Neutrophil (primary cell): Measurements from ENCODE around the gene EEFSEC.

Experiments
- H3K27ac ChIP-seq: fragments of 200-600 bp; sonication (generic); 2 replicates; pipeline ENCODE4 v1.5.1; 2016; ENCODE audit warnings: mild to moderate bottlenecking, moderate library complexity
- H3K27me3 ChIP-seq: fragments of 200-600 bp; sonication (generic); 2 replicates; pipeline ENCODE4 v1.6.0; 2016; ENCODE audit warnings: mild to moderate bottlenecking
- H3K36me3 ChIP-seq: fragments of 200-600 bp; sonication (generic); 2 replicates; pipeline ENCODE4 v1.5.1; 2017
- H3K4me1 ChIP-seq, 2 experiments: fragments of 200-600 bp in 1 of 2; sonication (generic) in 1 of 2; 1 replicate in 1 of 2; 2 replicates in 1 of 2; pipeline versions ENCODE4 v1.5.1 to v1.6.1; 2013 to 2016; ENCODE audit warnings: low read depth in 1 of 2, low read length in 1 of 2, mild to moderate bottlenecking in 1 of 2, moderate library complexity in 1 of 2; ENCODE audit not compliant: control insufficient read depth in 1 of 2, insufficient read depth in 1 of 2
- H3K4me3 ChIP-seq, 2 experiments: fragments of 200-600 bp in 1 of 2; sonication (generic) in 1 of 2; 1 replicate in 1 of 2; 2 replicates in 1 of 2; pipeline ENCODE4 v1.5.1; 2013 to 2016; ENCODE audit warnings: low read depth in 1 of 2, low read length in 1 of 2, mild to moderate bottlenecking in 1 of 2, moderate library complexity in 1 of 2
- H3K9me3 ChIP-seq: fragments of 200-600 bp; sonication (generic); 2 replicates; pipeline ENCODE4 v1.5.1; 2016
- CTCF ChIP-seq: fragments of 200-600 bp; sonication (generic); IDR thresholded peaks from 2 replicates; pipeline ENCODE4 v1.5.1; 2016; ENCODE audit warnings: antibody characterized with exemption

EEFSEC gene

GRCh38 chr3:128153156-128154041 is at the start of gene EEFSEC:
Gene EEFSEC, plus strand, starts transcription at chr3:128153481. Its CDS starts 27 bp downstream, at chr3:128153508.
- H3K4me1 ChIP-seq: peaks cover 9 to 15% of the 10 kb centered on the region in 2 experiments
- peaks cover 23% of the 10 kb centered on the region for H3K27me3 ChIP-seq
- no peak for TF ChIP-seq CTCF
- H3K4me3 ChIP-seq: peak within 1 kb of the TSS; percentile 71 to 91
- H3K27ac ChIP-seq: peak within 1 kb of the TSS; percentile 62
- no peaks in the 10 kb centered on the region for H3K36me3 ChIP-seq
- H3K9me3 ChIP-seq: no peaks in the 10 kb centered on the region

GRCh38 chr3:128107834-128108233 is 45.4 kb upstream of the EEFSEC start:
- peaks cover 5% of the 10 kb centered on the region for H3K36me3 ChIP-seq

GRCh38 chr3:128111147-128111546 is 42.1 kb upstream of the EEFSEC start:
- no peaks in the 10 kb centered on the region for H3K4me1 ChIP-seq
- H3K27me3 ChIP-seq: no peaks in the 10 kb centered on the region
- TF ChIP-seq CTCF: no peak
- no peaks in the 10 kb centered on the region for H3K9me3 ChIP-seq
- no peak overlapping the region for H3K27ac ChIP-seq
- H3K4me3 ChIP-seq: no peak overlapping the region
- peaks cover 5% of the 10 kb centered on the region for H3K36me3 ChIP-seq

More at GRCh38 chr3:128107834-128108233, 45.4 kb upstream of the EEFSEC start:
- no peak overlapping the region for H3K27ac ChIP-seq
- no peaks in the 10 kb centered on the region for H3K9me3 ChIP-seq
- H3K27me3 ChIP-seq: no peaks in the 10 kb centered on the region
- no peaks in the 10 kb centered on the region for H3K4me1 ChIP-seq
- no peak for TF ChIP-seq CTCF
- H3K4me3 ChIP-seq: no peak overlapping the region

GRCh38 chr3:128112357-128112968 is 40.8 kb upstream of the EEFSEC start:
- no peak for TF ChIP-seq CTCF
- no peaks in the 10 kb centered on the region for H3K27me3 ChIP-seq
- H3K4me3 ChIP-seq: no peak overlapping the region
- H3K9me3 ChIP-seq: no peaks in the 10 kb centered on the region
- no peaks in the 10 kb centered on the region for H3K4me1 ChIP-seq
- peaks cover 5% of the 10 kb centered on the region for H3K36me3 ChIP-seq
- H3K27ac ChIP-seq: no peak overlapping the region

GRCh38 chr3:128113817-128114794 is 39.2 kb upstream of the EEFSEC start:
- no peaks in the 10 kb centered on the region for H3K27me3 ChIP-seq
- no peak overlapping the region for H3K4me3 ChIP-seq
- peaks cover 5% of the 10 kb centered on the region for H3K36me3 ChIP-seq
- no peaks in the 10 kb centered on the region for H3K9me3 ChIP-seq
- TF ChIP-seq CTCF: no peak
- no peaks in the 10 kb centered on the region for H3K4me1 ChIP-seq
- H3K27ac ChIP-seq: no peak overlapping the region
